ENCODE data around the gene SH2B3.
"Not testable (repeated sequence)": the region's sequence is repeated elsewhere in the genome, so short reads cannot be mapped to it uniquely, and the experiment has no call there.

The SH2B3 gene

GRCh38 chr12:111405859-111406473 lies at the start of gene SH2B3:
TSS of gene SH2B3 (plus strand) at chr12:111405923. CDS start at chr12:111418146, 12,223 bp downstream.
- DNase-seq (ENCODE audit: low read depth) = no peak

DNA sequence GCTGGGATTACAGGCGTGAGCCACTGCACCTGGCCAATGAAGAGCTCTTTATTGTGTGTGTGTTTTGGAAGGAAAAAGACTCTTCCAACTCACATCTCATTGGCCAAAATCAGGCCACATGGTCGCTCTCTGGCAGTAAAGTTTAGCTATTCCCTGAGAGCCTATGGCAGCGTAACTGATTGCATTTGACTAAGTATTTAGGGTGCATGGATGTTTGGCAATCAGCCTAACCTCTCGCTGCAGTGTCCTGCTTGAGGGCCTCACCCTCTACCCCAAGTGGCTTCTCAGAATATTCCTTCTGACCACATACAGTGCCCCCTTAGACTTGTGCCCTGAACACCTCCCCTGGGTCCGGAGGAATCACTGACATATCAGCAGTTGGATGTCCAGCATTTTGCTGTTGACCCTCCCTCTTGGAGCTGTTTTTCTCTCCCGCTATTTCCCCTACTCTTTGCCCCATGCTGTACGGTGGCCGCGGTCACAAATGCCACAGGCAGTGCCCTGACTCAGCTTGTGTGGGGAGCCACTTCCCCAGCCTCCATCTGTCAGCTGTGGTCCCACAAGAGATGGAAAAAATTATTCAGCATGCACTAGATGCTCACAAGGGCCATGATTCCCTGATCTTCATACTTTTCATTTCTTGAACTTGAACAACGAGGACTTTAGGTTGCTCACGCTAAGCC lies 46.4 kb upstream of the SH2B3 start:
- DNase-seq (ENCODE audit: low read depth) = peak; percentile 34

GRCh38 chr12:111359914-111360276 lies 45.8 kb upstream of the SH2B3 start:
- DNase-seq (ENCODE audit: low read depth) = no peak

- no peak for DNase-seq (ENCODE audit: low read depth)
Measured at GRCh38 chr12:111360325-111360930, 45.3 kb upstream of the SH2B3 start.

GRCh38 chr12:111361073-111361716 lies 44.5 kb upstream of the SH2B3 start:
- no peak for DNase-seq (ENCODE audit: low read depth)

- no peak for DNase-seq (ENCODE audit: low read depth)
Measured at GRCh38 chr12:111361717-111362576, 43.8 kb upstream of the SH2B3 start.

DNA sequence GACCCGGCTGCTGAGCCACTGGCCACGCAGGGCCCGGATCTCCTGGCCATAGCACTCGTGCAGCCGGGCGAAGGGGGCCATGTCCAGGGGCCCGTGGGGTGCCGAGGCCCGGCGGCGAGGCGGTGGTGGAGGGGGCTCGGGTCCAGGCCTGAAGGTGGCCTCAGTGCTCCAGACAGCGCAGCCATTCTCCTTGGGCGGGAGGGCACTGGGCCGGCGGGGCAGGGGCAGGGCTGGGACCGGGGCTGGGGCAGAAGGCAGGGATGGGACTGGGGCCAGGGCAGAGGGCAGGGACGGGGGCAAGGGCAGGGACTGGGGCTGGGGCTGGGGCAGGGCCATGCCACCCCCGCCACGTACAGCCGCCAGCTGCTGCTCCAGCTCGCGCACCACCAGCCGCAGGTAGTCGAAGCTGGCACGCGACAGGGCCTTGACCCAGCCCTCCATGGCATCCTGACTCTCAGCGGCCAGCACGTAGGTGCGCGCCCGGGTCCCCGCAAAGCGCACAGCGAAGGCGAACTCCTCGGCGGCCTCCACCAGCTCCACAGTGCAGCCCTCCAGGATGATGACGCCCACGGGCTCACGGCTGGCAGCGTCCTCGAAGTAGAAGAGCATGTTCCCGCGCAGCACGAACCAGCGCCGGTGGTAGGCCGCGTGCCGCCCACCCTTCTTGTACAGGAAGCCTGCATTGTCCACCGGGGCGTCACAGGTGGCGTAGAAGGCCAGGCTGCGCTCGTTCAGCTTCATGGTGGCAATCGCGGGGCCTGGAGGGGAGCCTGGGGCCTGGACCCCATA lies 42.8 kb upstream of the SH2B3 start:
- DNase-seq (ENCODE audit: low read depth) = no peak

- no peak for DNase-seq (ENCODE audit: low read depth)
Measured at GRCh38 chr12:111363578-111363977, 42.1 kb upstream of the SH2B3 start.

GRCh38 chr12:111366075-111366474 lies 39.6 kb upstream of the SH2B3 start:
- no peak for DNase-seq (ENCODE audit: low read depth)

GRCh38 chr12:111366583-111366982 lies 39.1 kb upstream of the SH2B3 start:
- DNase-seq (ENCODE audit: low read depth) = no peak

DNA sequence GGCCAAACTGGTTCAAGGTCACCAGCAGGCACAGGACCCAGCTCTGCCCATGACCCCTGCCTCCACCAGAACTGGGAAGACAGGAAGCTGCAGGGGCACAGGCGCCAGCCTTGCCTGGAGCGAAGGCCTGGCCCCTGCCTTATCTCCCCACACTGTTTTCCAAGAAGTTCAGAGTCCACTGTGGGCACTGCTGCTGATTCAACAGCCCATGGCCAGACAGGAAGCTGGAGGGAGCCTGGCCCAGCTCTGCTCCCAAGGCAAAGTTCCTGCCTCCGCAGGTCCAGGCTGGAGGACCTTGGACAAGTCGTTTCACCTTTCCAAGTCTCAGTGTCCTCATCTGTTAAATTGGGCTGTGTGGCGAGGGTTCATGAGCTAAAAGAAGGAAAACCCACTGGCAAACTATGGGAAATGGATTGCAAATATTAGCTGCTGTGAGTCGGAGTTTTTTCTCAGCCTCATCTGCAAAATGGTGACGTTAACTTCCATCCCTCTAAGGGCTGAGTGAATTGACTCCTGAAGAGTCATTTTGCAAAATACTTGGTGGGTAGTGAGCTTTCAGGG lies 38.0 kb upstream of the SH2B3 start:
- DNase-seq (ENCODE audit: low read depth) = no peak

GRCh38 chr12:111368291-111368787 lies 37.4 kb upstream of the SH2B3 start:
- no peak for DNase-seq (ENCODE audit: low read depth)

DNA sequence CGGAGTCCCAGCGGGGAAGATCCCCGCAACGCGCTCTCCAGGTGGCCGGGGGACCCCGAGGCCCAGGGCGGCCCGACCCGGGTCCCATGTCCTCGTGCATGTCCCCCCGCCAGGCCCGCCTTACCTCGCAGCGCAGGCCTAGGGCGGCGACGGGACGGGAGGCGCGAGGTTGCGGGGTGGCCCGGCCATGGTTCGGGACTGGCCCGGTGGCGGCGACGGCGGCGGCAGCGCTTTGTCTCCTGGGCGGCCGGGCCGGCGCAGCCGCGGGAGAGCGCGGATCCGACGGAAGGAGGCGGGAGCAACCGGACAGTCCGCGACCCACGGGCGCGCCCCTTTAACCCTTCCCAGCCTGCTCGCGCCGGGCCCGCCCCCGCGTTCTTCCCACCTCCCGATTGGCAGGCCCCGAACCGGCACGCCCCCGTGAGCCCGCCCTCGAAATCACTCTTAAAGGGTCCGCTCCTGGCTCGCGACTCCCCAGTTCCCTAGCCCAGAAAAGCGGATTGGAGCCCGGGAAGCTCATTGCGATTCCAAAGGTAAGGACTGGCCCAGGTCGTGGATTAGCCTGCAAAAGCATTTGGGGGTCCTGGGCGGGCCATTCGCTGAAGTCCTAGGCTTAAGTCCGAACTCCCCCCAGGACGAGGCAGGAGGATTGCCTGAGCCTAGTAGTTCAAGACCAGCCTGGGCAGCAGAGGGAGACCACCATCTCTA lies 36.8 kb upstream of the SH2B3 start, which contains the start of gene PHETA1:
Gene PHETA1, minus strand, starts transcription at position 308 of the 708 bp plus-strand sequence. CDS start 5,668 bp downstream, outside the sequence.
- peak; percentile 79 for DNase-seq (ENCODE audit: low read depth)

GRCh38 chr12:111369496-111370220 lies 36.1 kb upstream of the SH2B3 start:
- no peak for DNase-seq (ENCODE audit: low read depth)

DNA sequence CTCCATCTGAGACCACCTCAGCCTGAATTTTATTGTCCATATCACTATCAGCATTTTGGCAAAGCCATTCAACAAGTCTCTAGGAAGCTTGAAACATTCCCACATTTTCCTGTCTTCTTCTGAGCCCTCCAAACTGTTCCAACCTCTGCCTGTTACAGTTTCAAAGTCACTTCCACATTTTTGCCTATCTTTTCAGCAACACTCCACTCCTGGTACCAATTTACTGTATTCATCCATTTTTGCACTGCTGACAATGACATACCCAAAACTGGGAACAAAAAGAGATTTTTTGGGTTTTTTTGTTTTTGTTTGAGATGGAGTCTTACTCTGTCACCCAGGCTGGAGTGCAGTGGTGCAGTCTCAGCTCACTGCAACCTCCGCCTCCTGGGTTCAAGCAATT lies 32.5 kb upstream of the SH2B3 start:
- DNase-seq (ENCODE audit: low read depth) = not testable (repeated sequence)

DNA sequence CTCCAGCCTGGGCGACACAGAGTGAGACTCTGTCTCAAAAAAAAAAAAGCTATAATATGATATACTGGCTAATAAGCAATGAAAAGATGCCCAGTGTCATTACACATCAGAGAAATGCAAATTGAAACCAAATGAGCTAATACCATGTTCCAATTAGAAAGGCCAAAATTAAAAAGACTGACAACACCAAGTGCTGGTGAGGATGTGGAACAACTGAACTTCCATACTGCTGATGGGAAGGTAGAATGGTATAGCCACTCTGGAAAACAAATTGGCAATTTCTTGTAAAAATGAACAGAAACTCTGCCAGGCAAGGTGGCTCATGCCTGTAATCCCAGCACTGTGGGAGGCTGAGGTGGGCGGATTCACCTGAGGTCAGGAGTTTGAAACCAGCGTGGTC lies 28.3 kb upstream of the SH2B3 start:
- DNase-seq (ENCODE audit: low read depth) = no peak

DNA sequence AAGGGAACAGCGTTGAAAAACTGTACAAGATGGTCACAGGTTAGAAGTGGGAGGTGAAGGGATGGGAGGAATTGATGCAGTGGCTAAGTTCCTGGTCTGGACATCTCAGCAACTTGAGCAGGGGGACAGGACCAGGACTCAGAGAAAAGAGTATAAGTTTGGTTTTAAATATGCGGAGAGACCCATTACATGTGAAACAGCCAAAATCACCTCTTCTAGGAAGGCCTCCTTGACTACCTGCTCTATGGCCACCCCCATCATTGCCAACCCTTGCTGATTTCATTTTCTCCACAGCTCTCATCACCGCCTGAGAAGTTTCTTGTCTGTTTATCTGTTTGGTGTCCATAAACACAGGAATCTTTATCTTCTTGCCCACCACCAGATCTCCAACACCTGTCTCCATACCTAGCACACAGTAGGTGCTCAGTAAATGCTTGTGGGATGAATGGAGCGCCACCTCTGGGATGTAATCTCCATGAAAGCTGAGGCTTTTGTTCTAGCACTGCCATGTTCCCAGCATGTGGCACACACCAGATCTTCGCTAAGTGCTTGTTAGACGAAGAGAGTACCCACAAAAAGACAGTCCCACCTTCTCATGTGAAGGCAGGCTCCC lies 25.7 kb upstream of the SH2B3 start:
- DNase-seq (ENCODE audit: low read depth) = no peak

GRCh38 chr12:111384596-111384995 lies 21.1 kb upstream of the SH2B3 start:
- no peak for DNase-seq (ENCODE audit: low read depth)

DNA sequence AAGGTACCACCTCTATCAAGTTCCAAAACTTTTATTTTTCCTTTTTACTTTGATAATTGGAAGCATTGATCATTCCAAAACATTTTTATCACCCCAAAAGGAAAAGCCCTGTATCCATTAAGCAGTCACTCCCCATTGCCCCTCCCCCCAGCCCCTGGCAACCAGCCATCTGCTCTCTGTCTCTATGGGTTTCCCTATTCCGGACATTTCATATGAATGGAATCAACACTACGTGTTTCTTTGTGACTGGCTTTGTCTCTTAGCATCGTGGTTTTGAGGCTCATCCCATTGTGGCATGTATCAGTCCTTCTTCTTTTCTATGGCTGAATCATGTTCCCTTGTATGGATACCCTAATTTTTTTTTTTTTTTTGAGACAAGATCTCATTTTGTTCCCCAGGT lies 18.8 kb upstream of the SH2B3 start:
- DNase-seq (ENCODE audit: low read depth) = no peak

All from activated T-cell treated with anti-CD3 and anti-CD28 coated beads for 24 hours (primary cell).